WTC11 (cell line): ENCODE results near the gene PRRC2A. TPM values are rescaled to one million over a fixed set of nuclear protein-coding genes. Genes with fewer than 3 reads are reported as not detected.
A peak's percentile ranks its signal among the peaks of the same experiment; 100 is the strongest.

Experiments used
- ATAC-seq: fragments of 200-7000 bp; cut with Tn5 transposase; 2 replicates; pipeline ENCODE4 v1.10.0; 2021; ENCODE audit warnings: mild to moderate bottlenecking, moderate library complexity
- CTCF ChIA-PET: fragments of 300-600 bp; sonication (Branson Sonifier 250); formaldehyde crosslinking; loops from one replicate; lab custom pipeline; 2021; ENCODE audit warnings: antibody characterized with exemption; lab: Charles Lee
- POLR2A ChIA-PET: fragments of 350-600 bp; sonication (Branson Sonifier 250); formaldehyde crosslinking; loops from one replicate; lab custom pipeline; 2021; ENCODE audit warnings: antibody characterized with exemption; lab: Charles Lee
- DNase-seq: peaks from one replicate; pipeline ENCODE4 v3.0.0; 2021; ENCODE audit warnings: low spot score
- H3K27ac Mint-ChIP-seq: 2 replicates; pipeline ENCODE4 v1.8.0; 2021; ENCODE audit warnings: mixed read lengths
- H3K27me3 Mint-ChIP-seq: 2 replicates; pipeline ENCODE4 v1.8.0; 2021; ENCODE audit warnings: low read depth, mild to moderate bottlenecking, moderate library complexity, mixed read lengths
- H3K36me3 Mint-ChIP-seq: 2 replicates; pipeline ENCODE4 v1.8.0; 2021; ENCODE audit warnings: mixed read lengths
- H3K4me1 Mint-ChIP-seq: 2 replicates; pipeline ENCODE4 v1.8.0; 2022; ENCODE audit warnings: mixed read lengths
- H3K4me3 Mint-ChIP-seq: 2 replicates; pipeline ENCODE4 v1.8.0; 2021; ENCODE audit warnings: mild to moderate bottlenecking, moderate library complexity, mixed read lengths
- H3K9me3 Mint-ChIP-seq: 2 replicates; pipeline ENCODE4 v1.8.0; 2021; ENCODE audit warnings: mixed read lengths
- ATF1 ChIP-seq: sonication (generic); formaldehyde crosslinking; IDR thresholded peaks from 2 replicates; pipeline ENCODE4 v1.8.1; 2023; ENCODE audit warnings: mild to moderate bottlenecking, moderate library complexity, missing genetic modification reagents
- CDX4 ChIP-seq: fragments of 250-450 bp; sonication (Bioruptor Pico); IDR thresholded peaks from 2 replicates; pipeline ENCODE4 v1.9.0; 2021; ENCODE audit warnings: moderate library complexity, mild to moderate bottlenecking, inconsistent platforms, borderline replicate concordance
- CREB1 ChIP-seq: sonication (generic); formaldehyde crosslinking; IDR thresholded peaks from 2 replicates; pipeline ENCODE4 v1.8.0; 2023; ENCODE audit warnings: mild to moderate bottlenecking, missing genetic modification reagents
- FOXK1 ChIP-seq: sonication (generic); formaldehyde crosslinking; IDR thresholded peaks from 2 replicates; pipeline ENCODE4 v1.8.0; 2022; ENCODE audit warnings: mild to moderate bottlenecking, moderate library complexity, missing genetic modification reagents
- HMGA2 ChIP-seq: fragments of 250-450 bp; sonication (Bioruptor Pico); IDR thresholded peaks from 2 replicates; pipeline ENCODE4 v1.4.0; 2021; ENCODE audit warnings: mild to moderate bottlenecking, moderate library complexity
- HMGXB4 ChIP-seq: sonication (generic); formaldehyde crosslinking; IDR thresholded peaks from 2 replicates; pipeline ENCODE4 v1.8.1; 2023; ENCODE audit warnings: mild to moderate bottlenecking, moderate library complexity, missing genetic modification reagents
- IRF1 ChIP-seq: sonication (generic); formaldehyde crosslinking; IDR thresholded peaks from 2 replicates; pipeline ENCODE4 v1.8.0; 2023; ENCODE audit warnings: missing genetic modification reagents
- JAZF1 ChIP-seq: fragments of 250-450 bp; sonication (Bioruptor Pico); IDR thresholded peaks from 2 replicates; pipeline ENCODE4 v1.9.0; 2021; ENCODE audit warnings: moderate library complexity, mild to moderate bottlenecking, inconsistent platforms
- NFATC4 ChIP-seq: fragments of 250-450 bp; sonication (Bioruptor Pico); IDR thresholded peaks from 2 replicates; pipeline ENCODE4 v1.9.0; 2021; ENCODE audit warnings: mild to moderate bottlenecking
- NR2C2 ChIP-seq: sonication (generic); formaldehyde crosslinking; IDR thresholded peaks from 2 replicates; pipeline ENCODE4 v1.8.0; 2022; ENCODE audit warnings: mild to moderate bottlenecking, missing genetic modification reagents
- RORB ChIP-seq: fragments of 250-450 bp; sonication (Bioruptor Pico); IDR thresholded peaks from 2 replicates; pipeline ENCODE4 v1.9.0; 2021; ENCODE audit warnings: mild to moderate bottlenecking
- SMAD3 ChIP-seq: sonication (generic); formaldehyde crosslinking; IDR thresholded peaks from 2 replicates; pipeline ENCODE4 v1.8.0; 2022; ENCODE audit warnings: missing genetic modification reagents, mild to moderate bottlenecking, borderline replicate concordance
- SOX15 ChIP-seq: fragments of 250-450 bp; sonication (Bioruptor Pico); IDR thresholded peaks from 2 replicates; pipeline ENCODE4 v1.9.0; 2021; ENCODE audit warnings: mild to moderate bottlenecking
- ZNF121 ChIP-seq: sonication (generic); formaldehyde crosslinking; IDR thresholded peaks from 2 replicates; pipeline ENCODE4 v1.8.0; 2023; ENCODE audit warnings: missing genetic modification reagents
- ZNF263 ChIP-seq: sonication (generic); formaldehyde crosslinking; IDR thresholded peaks from 2 replicates; pipeline ENCODE4 v1.8.1; 2022; ENCODE audit warnings: low read depth, mild to moderate bottlenecking, moderate library complexity, missing genetic modification reagents
- ZNF317 ChIP-seq: sonication (generic); formaldehyde crosslinking; IDR thresholded peaks from 2 replicates; pipeline ENCODE4 v1.8.1; 2023; ENCODE audit warnings: low read depth, mild to moderate bottlenecking, moderate library complexity, missing genetic modification reagents, borderline replicate concordance
- ZNF416 ChIP-seq: fragments of 250-450 bp; sonication (Bioruptor Pico); IDR thresholded peaks from 2 replicates; pipeline ENCODE4 v1.9.0; 2021; ENCODE audit warnings: mild to moderate bottlenecking, inconsistent platforms
- ZNF512 ChIP-seq: sonication (generic); formaldehyde crosslinking; IDR thresholded peaks from 2 replicates; pipeline ENCODE4 v1.8.1; 2022; ENCODE audit warnings: missing genetic modification reagents, borderline replicate concordance
- ZNF671 ChIP-seq: fragments of 250-450 bp; sonication (Bioruptor Pico); IDR thresholded peaks from 2 replicates; pipeline ENCODE4 v1.8.0; 2021; ENCODE audit warnings: mild to moderate bottlenecking
- ZSCAN18 ChIP-seq: fragments of 250-450 bp; sonication (Bioruptor Pico); IDR thresholded peaks from 2 replicates; pipeline ENCODE4 v2.1.2; 2022; ENCODE audit warnings: mild to moderate bottlenecking, moderate library complexity
- total RNA-seq: library from RNA; stranded (reverse); gene quantifications from 3 replicates; pipeline ENCODE4 v1.2.3, GENCODE V29; 2021
- TF ChIP-seq, protein P1 (sequence below): sonication (generic); formaldehyde crosslinking; IDR thresholded peaks from 2 replicates; pipeline ENCODE4 v1.8.0; 2023; ENCODE audit warnings: missing genetic modification reagents, mild to moderate bottlenecking, borderline replicate concordance

PRRC2A gene
- total RNA-seq, 1 experiment from 2014 or later = 372 TPM

GRCh38 chr6:31580438-31580740 lies 40.1 kb upstream of the PRRC2A start:
- ATAC-seq (no peak), DNase-seq (no peak)
- ChIA-PET POLR2A (interaction anchor here (0.6 to 1.5 kb wide), 4 partner anchors 23 to 39 kb away, joined by 3 to 5 read pairs (median 4); partner anchors contain the start of genes ATP6V1G2, DDX39B and NFKBIL1), CTCF (interaction anchor here (0.6 to 15.1 kb wide), 26 partner anchors 9 to 282 kb away, joined by 3 to 293 read pairs (median 4); partner anchors contain the start of genes ATP6V1G2, C6orf47, DDX39B and MICB)
- H3K27ac Mint-ChIP-seq = no peak overlapping the region
- peaks cover 53% of the 10 kb centered on the region for H3K27me3 Mint-ChIP-seq
- TF ChIP-seq RORB (no peak), HMGA2 (CRISPR knock-in tag) (no peak)
- no peaks in the 10 kb centered on the region for H3K9me3 Mint-ChIP-seq
- peak overlapping the region; percentile 92 for H3K4me3 Mint-ChIP-seq
- H3K36me3 Mint-ChIP-seq = no peaks in the 10 kb centered on the region
- H3K4me1 Mint-ChIP-seq = peaks cover 35% of the 10 kb centered on the region

DNA sequence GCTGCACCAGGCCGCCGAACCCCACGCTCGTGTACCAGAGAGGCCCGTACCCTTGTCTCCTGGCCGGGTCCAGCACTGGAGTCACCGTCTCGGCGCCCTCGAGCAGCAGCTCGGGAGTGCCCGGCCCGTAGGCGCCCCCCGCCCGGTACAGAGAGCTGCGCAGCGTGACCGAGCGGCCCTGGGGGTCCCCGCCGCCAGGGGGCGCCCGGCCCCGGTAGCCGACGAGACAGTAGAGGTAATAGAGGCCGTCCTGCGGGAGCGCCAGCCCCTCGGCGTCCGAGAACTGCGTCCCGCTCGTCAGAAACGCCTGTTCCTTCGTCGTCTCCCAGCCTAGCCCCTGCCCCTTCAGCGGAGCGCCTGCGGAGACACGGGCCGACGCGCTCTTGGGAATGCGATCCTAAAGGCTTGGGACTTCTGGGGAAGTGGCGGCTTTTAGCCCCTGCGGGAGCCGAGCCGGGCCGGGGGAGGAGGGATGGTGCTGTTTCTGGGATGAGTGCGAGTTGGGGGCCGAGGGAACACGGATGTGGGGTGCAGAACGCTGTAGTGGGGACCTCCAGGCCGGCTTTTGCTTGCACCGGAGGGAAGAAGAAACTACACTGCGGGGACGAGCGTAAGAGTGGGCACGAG lies 39.6 kb upstream of the PRRC2A start:
- Mint-ChIP-seq H3K9me3 (no peaks in the 10 kb centered on the region), H3K4me1 (peaks cover 38% of the 10 kb centered on the region), H3K27me3 (peaks cover 48% of the 10 kb centered on the region), H3K36me3 (no peaks in the 10 kb centered on the region), H3K4me3 (peak overlapping the region; percentile 92), H3K27ac (peak overlapping the region; percentile 10; the same call in 1 of the 2 replicates)
- ChIA-PET CTCF (interaction anchor here (0.5 to 15.1 kb wide), 29 partner anchors 9 to 282 kb away, joined by 3 to 293 read pairs (median 4); partner anchors contain the start of genes ATP6V1G2, C6orf47, DDX39B and MICB), POLR2A (interaction anchor here (0.6 to 1.5 kb wide), 5 partner anchors 23 to 282 kb away, joined by 3 to 5 read pairs (median 3); partner anchors contain the start of genes ATP6V1G2, DDX39B, NEU1 and NFKBIL1)
- DNase-seq (peak; percentile 90), ATAC-seq (peak; percentile 72)
- TF ChIP-seq CREB1 = 0 out of 2 replicates have a peak, but pooled peaks have one; percentile 38
- TF ChIP-seq ATF1 = no peak
- no peak for TF ChIP-seq NR2C2 (CRISPR knock-in tag)
- TF ChIP-seq SOX15 (CRISPR knock-in tag) = no peak
- TF ChIP-seq CDX4 (CRISPR knock-in tag) = no peak
- TF ChIP-seq ZNF317 = no peak
- no peak for TF ChIP-seq IRF1
- TF ChIP-seq JAZF1 (CRISPR knock-in tag) = no peak
- TF ChIP-seq FOXK1 (CRISPR knock-in tag) = 0 out of 2 replicates have a peak, but pooled peaks have one; percentile 41
- TF ChIP-seq SMAD3 = no peak
- no peak for TF ChIP-seq ZNF416 (CRISPR knock-in tag)
- peak; percentile 56; the same call in 1 of the 2 replicates for TF ChIP-seq ZNF263 (CRISPR knock-in tag)
- peak; percentile 100 for TF ChIP-seq HMGXB4
- TF ChIP-seq ZNF671 = no peak
- no peak for TF ChIP-seq ZNF121 (CRISPR knock-in tag)
- TF ChIP-seq ZNF512 = no peak
- no peak for TF ChIP-seq NFATC4 (CRISPR knock-in tag)
- no peak for TF ChIP-seq ZSCAN18 (CRISPR knock-in tag)
- TF ChIP-seq, protein P1, sequence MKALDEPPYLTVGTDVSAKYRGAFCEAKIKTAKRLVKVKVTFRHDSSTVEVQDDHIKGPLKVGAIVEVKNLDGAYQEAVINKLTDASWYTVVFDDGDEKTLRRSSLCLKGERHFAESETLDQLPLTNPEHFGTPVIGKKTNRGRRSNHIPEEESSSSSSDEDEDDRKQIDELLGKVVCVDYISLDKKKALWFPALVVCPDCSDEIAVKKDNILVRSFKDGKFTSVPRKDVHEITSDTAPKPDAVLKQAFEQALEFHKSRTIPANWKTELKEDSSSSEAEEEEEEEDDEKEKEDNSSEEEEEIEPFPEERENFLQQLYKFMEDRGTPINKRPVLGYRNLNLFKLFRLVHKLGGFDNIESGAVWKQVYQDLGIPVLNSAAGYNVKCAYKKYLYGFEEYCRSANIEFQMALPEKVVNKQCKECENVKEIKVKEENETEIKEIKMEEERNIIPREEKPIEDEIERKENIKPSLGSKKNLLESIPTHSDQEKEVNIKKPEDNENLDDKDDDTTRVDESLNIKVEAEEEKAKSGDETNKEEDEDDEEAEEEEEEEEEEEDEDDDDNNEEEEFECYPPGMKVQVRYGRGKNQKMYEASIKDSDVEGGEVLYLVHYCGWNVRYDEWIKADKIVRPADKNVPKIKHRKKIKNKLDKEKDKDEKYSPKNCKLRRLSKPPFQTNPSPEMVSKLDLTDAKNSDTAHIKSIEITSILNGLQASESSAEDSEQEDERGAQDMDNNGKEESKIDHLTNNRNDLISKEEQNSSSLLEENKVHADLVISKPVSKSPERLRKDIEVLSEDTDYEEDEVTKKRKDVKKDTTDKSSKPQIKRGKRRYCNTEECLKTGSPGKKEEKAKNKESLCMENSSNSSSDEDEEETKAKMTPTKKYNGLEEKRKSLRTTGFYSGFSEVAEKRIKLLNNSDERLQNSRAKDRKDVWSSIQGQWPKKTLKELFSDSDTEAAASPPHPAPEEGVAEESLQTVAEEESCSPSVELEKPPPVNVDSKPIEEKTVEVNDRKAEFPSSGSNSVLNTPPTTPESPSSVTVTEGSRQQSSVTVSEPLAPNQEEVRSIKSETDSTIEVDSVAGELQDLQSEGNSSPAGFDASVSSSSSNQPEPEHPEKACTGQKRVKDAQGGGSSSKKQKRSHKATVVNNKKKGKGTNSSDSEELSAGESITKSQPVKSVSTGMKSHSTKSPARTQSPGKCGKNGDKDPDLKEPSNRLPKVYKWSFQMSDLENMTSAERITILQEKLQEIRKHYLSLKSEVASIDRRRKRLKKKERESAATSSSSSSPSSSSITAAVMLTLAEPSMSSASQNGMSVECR (CRISPR knock-in tag) = peak; percentile 41; the same call in 1 of the 2 replicates
